Right lobe of liver (tissue), 6 donors: ENCODE measurements around the gene PNLIP. TPM values are rescaled to one million over a fixed set of nuclear protein-coding genes. Genes with fewer than 3 reads are reported as not detected.

ENCODE experiments used
- ATAC-seq, 4 donors: fragments of 200-7000 bp; cut with Tn5 transposase; one replicate each; pipeline ENCODE4 v1.9.1; 2020; ENCODE audit warnings: mild to moderate bottlenecking in 4 of 4, moderate library complexity in 4 of 4
- DNase-seq, 3 donors: peaks; one replicate each; pipeline ENCODE4 v3.0.0-alpha.2; 2020
- H3K27ac ChIP-seq, 3 donors: fragments of 200-600 bp; one replicate each; pipeline ENCODE4 v1.8.0; 2022
- H3K27me3 ChIP-seq, 2 donors: fragments of 200-600 bp; one replicate each; pipeline ENCODE4 v1.8.0; 2022
- H3K36me3 ChIP-seq, 4 donors: fragments of 200-600 bp; sonication (generic) in 1 of 4; one replicate each; pipeline versions ENCODE4 v1.5.1 to v1.8.0; 2017 to 2022; ENCODE audit warnings: control low read depth in 1 of 4
- H3K4me1 ChIP-seq, 4 donors: fragments of 200-600 bp; sonication (generic) in 1 of 4; one replicate each; pipeline versions ENCODE4 v1.5.1 to v1.8.0; 2017 to 2022; ENCODE audit warnings: control low read depth in 1 of 4
- H3K4me3 ChIP-seq, 3 donors: fragments of 200-600 bp; one replicate each; pipeline ENCODE4 v1.8.0; 2022
- H3K9me3 ChIP-seq, 4 donors: fragments of 200-600 bp; sonication (generic) in 1 of 4; one replicate each; pipeline versions ENCODE4 v1.5.1 to v1.8.0; 2017 to 2022; ENCODE audit warnings: control low read depth in 1 of 4
- CTCF ChIP-seq, 4 donors: fragments of 200-600 bp in 3 of 4; fragments of 450-650 bp in 1 of 4; IDR thresholded peaks; one replicate each; pipeline versions ENCODE4 v1.5.1 to v1.8.0; 2016 to 2022; ENCODE audit warnings: antibody characterized with exemption in 4 of 4, mild to moderate bottlenecking in 2 of 4
- POLR2A ChIP-seq: fragments of 450-650 bp; IDR thresholded peaks from one replicate; pipeline ENCODE4 v1.6.1; 2017; ENCODE audit warnings: antibody characterized with exemption, mild to moderate bottlenecking
- WGBS: methylation state at CpG from one replicate; pipeline ENCODE4 v1.1.6; 2018; ENCODE audit warnings: low coverage, low lambda C conversion rate; ENCODE audit not compliant: insufficient coverage; ENCODE audit errors: missing lambda C conversion rate; 5-methylcytosine and 5-hydroxymethylcytosine counted together
- intact Hi-C, 2 donors: fragments of 100-400 bp; cut with DNase I; formaldehyde crosslinking; loops; one replicate each; pipeline versions ENCODE4 v1.11.2 to v1.14.1; 2022
- total RNA-seq, 6 experiments: library from RNA; depleted of rRNA in 2 of 6; stranded (reverse); fragments of >200 nt in 2 of 6; fragmentation: NEBNext Ultra II Directional in 3 of 6; extraction: Animal tissue kit (Norgen Biotek cat#: 25700) in 3 of 6; gene quantifications; one replicate each; pipeline versions ENCODE4 v1.1.0 to v1.2.4, GENCODE V29; 2016 to 2023
- donor health status: DM: no; HTN: yes; CAD: no.
- donor health status: DM: no; HTN: no; CAD: no.
- donor health status: DM: no; HTN: no; CAD: no.
- donor health status: DM: no; HTN: yes; CAD: no.
- donor health status: DM: no; HTN: yes; CAD: no.

PNLIP gene
- total RNA-seq, 6 experiments from 2014 or later = not detected

- H3K27ac ChIP-seq = no peak overlapping the region
- DNase-seq (no peak), ATAC-seq (peak in 1 of 4 donors; percentile 20)
- no peaks in the 10 kb centered on the region for H3K9me3 ChIP-seq
- WGBS = 11% methylated on average over 14 of the region's 41 CpGs
- H3K27me3 ChIP-seq = peaks cover 0 to 3% of the 10 kb centered on the region in 2 donors
- intact Hi-C loops = no loop called here
- no peak overlapping the region for H3K4me3 ChIP-seq
- H3K4me1 ChIP-seq = no peaks in the 10 kb centered on the region
- TF ChIP-seq CTCF (IDR thresholded peaks at IDR 0.05) (no peak), POLR2A (no peak)
- no peaks in the 10 kb centered on the region for H3K36me3 ChIP-seq
Observed at GRCh38 chr10:116608686-116609594, 63.2 kb downstream of the PNLIP start.

- intact Hi-C loops = no loop called here
- no peak overlapping the region for H3K27ac ChIP-seq
- H3K9me3 ChIP-seq = no peaks in the 10 kb centered on the region
- DNase-seq (no peak), ATAC-seq (no peak)
- no peak overlapping the region for H3K4me3 ChIP-seq
- 96% methylated on average over 5 of the region's 13 CpGs for WGBS
- no peak for TF ChIP-seq POLR2A
- no peaks in the 10 kb centered on the region for H3K4me1 ChIP-seq
- no peaks in the 10 kb centered on the region for H3K36me3 ChIP-seq
- H3K27me3 ChIP-seq = peaks cover 0 to 3% of the 10 kb centered on the region in 2 donors
Observed at GRCh38 chr10:116610443-116611152, 64.9 kb downstream of the PNLIP start.

- no peaks in the 10 kb centered on the region for H3K4me1 ChIP-seq
- H3K27ac ChIP-seq = no peak overlapping the region
- WGBS = 36% methylated on average over 1 of the region's 3 CpGs
- no peak for DNase-seq
- no peaks in the 10 kb centered on the region for H3K36me3 ChIP-seq
- no peak overlapping the region for H3K4me3 ChIP-seq
- no peak for TF ChIP-seq POLR2A
- TF ChIP-seq CTCF (IDR thresholded peaks at IDR 0.05) = no peak
- intact Hi-C loops = no loop called here
- H3K9me3 ChIP-seq = no peaks in the 10 kb centered on the region
- no peak for ATAC-seq
- H3K27me3 ChIP-seq = peaks cover 0 to 3% of the 10 kb centered on the region in 2 donors
Observed at GRCh38 chr10:116611153-116611545, 65.4 kb downstream of the PNLIP start.

GRCh38 chr10:116612107-116612769 is 66.5 kb downstream of the PNLIP start:
- WGBS = 86% methylated on average over 4 of the region's 8 CpGs
- ATAC-seq (no peak), DNase-seq (no peak)
- H3K27ac ChIP-seq = no peak overlapping the region
- no peaks in the 10 kb centered on the region for H3K4me1 ChIP-seq
- intact Hi-C loops = no loop called here
- peaks cover 0 to 3% of the 10 kb centered on the region in 2 donors for H3K27me3 ChIP-seq
- no peak for TF ChIP-seq POLR2A
- TF ChIP-seq CTCF (IDR thresholded peaks at IDR 0.05) = no peak
- H3K4me3 ChIP-seq = no peak overlapping the region
- no peaks in the 10 kb centered on the region for H3K9me3 ChIP-seq
- no peaks in the 10 kb centered on the region for H3K36me3 ChIP-seq
